ENCODE results near the gene ADGRA3.

The ADGRA3 gene

GRCh38 chr4:22348410-22348809 lies 167.5 kb downstream of the ADGRA3 start:
- DNase-seq: no peak

DNA sequence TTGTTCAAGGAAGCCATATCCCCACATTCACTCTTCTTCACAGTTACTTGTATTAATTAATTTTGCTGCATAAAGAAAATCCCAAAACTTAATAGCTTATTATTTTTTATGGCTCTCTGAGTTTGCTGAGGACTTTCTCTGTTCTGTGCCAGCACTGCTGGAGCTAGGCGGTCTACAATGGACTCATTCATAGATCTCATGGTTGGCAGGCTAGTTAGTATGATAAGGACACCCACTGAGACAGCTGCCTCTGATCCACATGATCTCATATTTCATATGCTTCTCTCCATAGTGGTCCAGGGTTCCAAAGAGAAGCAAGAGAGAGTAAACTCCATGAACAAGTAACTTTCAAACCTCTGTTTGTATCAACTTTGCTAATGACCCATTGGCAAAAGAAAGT lies 170.2 kb downstream of the ADGRA3 start:
- no peak for DNase-seq

GRCh38 chr4:22345055-22345454 lies 170.8 kb downstream of the ADGRA3 start:
- no peak for DNase-seq

DNA sequence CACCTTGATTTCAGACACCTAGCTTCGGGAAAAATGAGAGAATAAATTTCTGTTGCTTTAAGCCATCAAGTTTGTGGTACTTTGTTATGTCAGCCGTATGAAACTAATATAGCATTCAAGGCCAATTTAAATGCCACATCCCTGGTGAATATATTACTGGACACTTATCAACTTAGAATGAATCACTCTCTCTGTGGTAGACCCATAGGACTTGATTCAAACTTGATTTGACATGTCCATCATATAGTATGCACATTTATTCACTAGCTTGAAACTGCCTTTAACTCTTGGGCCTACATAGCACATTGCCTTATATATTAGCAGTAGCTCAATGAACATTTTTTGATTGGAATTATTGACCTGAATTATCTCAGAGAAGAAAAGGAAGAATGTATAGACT lies 172.3 kb downstream of the ADGRA3 start:
- DNase-seq: no peak

- DNase-seq: no peak
These were observed 176.4 kb downstream of the ADGRA3 start for GRCh38 chr4:22339491-22339890.

DNA sequence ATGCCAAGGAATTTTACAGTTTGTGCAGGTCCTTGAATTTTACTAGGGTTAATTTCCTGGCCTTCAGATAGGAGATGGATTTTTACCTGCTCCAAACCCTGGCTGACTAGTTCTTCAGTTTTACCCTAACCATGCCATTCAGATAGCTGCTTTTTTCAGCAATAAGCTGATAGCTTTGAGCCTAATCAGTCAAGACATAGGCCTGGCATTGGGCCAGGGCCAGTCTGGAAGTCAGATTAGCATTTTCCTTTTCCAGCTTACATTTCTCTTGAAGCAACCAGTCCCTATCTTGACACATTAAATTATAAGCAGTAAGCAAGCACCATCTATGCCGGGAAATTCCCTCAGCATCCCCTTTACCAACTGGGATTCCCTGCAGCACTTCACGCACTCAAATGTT lies 177.1 kb downstream of the ADGRA3 start:
- no peak for DNase-seq
